CD4-positive, alpha-beta T cell treated with Interleukin-17A for 4 hours (primary cell): ENCODE measurements around the gene RDH5.

Experiments
- DNase-seq: peaks from one replicate; pipeline ENCODE4 v3.0.0-alpha.2; 2020; ENCODE audit warnings: mixed read lengths

The RDH5 gene

GRCh38 chr12:55696796-55697462, 23.3 kb upstream of the RDH5 start:
- DNase-seq: no peak

GRCh38 chr12:55697686-55698085, 22.5 kb upstream of the RDH5 start:
- DNase-seq: no peak

DNA sequence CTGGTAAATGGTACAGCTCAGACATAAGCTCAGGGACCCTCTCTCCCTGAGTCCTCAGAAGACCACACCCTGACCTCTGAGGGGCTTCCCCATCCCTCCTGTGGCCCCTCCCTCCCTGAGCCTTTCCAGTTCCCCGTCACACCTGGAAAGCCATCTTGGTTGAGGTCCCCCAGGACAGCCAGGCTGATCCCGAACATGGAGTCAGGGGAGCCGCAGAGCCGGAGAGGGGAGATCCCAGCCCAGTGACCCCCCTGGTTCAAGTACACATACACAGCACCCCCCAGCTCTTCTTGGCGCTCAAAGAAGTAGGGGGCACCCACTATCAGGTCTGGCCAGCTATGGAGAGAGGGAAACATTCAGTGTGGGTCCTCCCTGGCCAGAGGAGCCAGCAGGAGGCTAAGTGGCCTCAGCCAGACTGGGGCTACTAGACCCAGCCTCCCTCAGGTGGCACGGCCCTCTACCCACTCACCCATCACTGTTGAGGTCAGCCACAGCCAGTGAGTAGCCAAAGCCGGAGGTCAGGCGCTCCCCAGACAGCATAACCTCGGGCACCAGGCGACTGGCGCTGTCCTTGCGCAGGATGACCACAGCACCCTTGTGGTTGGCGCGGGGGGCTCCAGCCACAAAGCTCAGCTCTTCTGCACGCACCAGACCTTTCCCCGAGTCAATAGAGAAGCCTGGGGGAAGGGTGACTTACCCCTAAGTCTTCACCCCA, 21.8 kb upstream of the RDH5 start:
- DNase-seq: no peak

DNA sequence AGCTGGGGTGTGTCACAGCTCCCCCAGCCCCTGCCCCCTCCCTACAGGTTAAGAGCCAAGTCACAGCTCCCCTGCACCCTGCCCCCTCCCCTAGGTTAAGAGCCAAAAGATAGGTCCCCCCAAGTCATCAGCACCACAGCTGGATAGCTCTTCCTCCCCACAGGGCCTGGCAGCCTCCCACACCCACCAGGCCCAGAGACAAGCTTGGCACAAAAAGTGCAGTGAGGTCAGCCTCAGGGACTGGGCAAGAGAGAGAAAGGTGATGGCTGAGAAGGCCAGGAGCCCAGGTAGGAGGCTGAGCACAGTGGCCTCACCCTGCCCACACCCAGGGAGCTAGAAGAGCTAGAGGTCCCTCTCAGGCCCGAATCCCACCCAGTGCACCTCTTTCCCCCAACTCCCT, 21.2 kb upstream of the RDH5 start:
- no peak for DNase-seq

DNA sequence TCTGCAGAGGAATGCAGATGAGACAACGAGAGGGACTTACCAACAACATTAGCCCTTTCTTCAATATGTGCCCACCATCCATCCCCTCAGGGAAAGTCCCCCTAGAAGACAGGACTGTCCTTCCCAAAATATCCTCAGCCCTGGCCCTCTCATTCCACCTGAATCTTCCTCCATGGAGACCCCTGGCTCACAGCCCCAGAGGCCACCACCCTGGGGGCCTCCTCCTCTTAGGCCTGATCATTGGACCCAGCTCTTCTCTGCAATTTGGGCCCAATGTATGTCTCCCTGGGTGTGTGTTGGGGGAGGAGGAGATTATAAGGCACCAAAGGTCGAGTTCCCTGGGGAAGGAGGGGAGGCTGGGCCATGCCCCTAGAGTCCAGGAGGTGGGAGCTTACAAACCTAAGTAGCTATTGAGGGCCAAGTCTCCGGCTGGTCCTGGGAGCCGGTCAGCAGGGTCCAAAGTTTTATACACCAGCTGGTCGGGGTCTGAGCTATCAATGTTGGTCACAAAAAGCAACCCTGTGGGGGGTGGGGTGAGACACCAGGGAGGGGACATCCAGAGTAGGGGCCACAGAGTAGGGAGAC, 20.6 kb upstream of the RDH5 start:
- DNase-seq: no peak

GRCh38 chr12:55700255-55701018, 19.8 kb upstream of the RDH5 start:
- no peak for DNase-seq

DNA sequence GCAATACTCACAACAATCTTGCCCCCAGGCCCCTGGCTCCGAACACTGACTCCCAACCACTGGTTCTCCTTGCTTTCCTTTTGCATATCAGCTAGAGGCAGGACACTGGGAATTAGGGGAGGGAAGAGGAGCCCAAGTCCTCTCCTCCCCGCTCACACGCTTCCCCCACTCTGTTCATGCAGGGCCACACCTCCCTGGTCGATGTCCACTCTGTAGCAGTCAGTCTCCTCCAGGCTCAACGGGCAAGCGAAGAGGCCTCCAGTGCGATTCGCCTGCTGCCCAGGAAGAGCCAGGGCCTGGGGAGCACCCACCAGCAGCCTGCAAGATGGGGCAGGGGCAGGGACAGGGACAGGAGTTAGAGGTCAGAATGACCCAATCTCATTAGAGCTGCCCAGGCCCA, 17.3 kb upstream of the RDH5 start:
- DNase-seq: no peak

DNA sequence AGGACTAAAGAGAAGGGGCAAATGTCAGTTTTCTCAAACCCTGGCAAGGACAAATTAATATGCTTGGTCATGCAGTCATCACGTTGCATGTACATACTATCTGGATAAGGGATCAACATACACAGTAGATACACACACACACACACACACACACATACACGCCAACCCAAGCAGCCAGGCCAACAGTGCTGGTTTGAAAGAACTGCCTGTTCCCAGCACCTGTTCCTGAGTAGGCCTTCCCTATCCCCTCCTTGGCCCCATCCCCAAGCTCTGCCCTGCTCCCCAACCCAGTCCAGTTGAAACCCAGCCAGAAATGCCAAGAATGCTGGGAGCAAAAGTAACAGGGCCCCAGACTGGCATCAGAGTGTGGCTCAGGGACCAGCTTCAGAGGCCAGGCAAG, 16.9 kb upstream of the RDH5 start:
- no peak for DNase-seq

DNA sequence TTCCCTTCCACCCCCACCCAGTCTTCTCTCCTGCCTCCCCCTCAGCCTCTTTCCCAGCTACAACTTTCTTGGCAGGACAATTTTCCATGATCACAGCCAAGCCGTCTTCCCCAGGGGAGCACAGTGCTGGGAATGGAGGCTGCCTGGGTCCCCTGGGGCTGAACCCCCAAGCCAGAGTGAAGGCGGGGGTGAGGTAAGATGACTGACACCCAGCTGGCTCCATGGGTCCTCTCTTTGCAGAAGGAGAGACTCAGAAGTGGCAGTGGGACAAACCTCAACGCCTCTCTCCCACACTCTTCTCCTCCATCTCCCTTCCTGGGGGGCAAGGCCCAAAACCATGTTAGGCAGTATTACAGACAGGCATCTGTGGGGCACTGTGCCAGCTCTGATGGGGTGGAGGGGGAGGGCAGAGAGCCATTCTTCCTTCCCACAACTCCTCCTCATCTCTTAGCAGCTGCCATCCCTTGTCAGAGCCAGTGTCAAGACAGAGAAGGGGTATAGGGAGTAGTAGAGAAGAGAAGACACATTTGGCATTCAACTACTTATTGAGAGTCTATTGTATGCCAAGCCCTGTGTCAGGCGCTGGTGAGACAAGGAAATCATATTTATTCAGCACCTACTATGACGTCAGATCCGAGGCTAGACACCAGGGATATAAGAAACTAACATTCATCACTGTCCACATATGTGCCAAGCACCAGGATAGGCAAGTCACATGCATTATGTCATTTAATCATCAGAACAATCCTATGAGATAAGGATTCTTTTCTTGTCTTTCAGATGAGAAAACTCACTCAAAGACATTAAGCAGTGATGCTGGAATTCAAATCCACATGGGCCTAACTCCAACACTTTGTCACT, 16.1 kb upstream of the RDH5 start:
- no peak for DNase-seq

- DNase-seq: no peak
Observed at GRCh38 chr12:55704824-55705718, 15.1 kb upstream of the RDH5 start.

DNA sequence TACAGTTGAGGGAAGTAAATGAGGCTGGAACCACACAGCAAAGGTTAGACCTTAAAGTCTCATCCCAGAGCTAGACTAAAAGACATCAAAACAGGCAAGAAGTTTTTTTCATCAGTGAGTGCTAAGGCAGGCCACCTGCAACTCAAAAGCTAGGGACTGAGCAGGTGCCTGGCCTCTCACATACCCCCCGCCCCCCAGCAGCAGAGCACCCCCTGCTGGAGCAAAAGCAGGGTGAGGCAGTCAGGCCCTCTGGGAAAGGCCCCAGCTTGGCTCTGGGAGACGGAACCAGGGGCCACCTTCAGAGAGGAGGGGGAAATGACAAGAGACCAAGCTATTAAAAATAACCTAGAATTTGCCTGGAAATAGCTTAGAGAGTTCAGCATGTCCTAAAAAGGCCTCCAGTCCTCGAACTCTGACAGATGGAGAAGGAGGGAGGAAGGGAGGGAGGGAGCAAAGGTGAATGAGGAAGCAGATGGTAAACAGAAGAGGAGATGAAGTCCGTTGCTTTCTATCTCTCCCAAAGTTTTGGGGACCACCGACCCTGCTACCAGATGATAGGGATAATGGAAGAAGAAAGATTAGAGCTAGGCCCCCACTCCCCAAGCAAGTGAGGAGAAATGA, 14.3 kb upstream of the RDH5 start:
- peak; percentile 23 for DNase-seq

DNA sequence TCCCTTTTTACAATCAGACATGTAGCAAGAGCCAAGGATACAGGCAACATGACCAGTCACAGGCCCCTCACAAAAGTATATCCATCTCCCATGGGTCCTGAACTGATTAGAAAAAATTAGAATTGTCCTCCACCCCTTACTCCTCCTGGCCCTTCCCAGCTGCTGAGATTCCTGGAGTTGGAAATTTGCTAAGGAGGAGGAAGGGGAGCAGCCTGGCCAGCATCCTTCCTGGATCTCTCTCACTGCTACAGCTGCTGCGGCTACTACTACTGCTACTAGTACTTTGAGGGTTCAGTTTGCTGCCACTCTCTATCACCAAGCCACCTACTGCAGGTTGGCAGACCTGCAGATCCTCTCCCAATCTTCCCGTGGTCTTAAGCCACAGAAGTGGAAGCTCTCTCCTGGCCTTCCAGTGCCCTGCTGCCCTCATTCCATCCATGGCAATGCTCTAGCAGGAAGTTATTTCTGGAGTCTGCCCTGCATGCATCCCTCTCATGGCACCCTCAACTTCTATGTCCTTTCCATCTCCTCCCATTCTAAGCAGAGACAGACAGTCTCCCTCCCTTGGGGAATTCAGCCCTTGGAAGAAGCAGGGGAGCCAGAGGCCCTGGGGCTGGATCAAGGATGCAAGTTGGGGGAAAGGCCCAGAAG, 13.5 kb upstream of the RDH5 start:
- no peak for DNase-seq

GRCh38 chr12:55707219-55707671, 12.9 kb upstream of the RDH5 start:
- peak; percentile 41 for DNase-seq

GRCh38 chr12:55707841-55708694, 12.1 kb upstream of the RDH5 start, which contains the start of gene ITGA7:
Gene ITGA7 (minus strand): TSS chr12:55707904. CDS start chr12:55707682, 222 bp downstream.
- peak; percentile 83 for DNase-seq

GRCh38 chr12:55708695-55709233, 11.4 kb upstream of the RDH5 start:
- DNase-seq: no peak

- DNase-seq: no peak
Observed at GRCh38 chr12:55711786-55712553, 8.2 kb upstream of the RDH5 start.

DNA sequence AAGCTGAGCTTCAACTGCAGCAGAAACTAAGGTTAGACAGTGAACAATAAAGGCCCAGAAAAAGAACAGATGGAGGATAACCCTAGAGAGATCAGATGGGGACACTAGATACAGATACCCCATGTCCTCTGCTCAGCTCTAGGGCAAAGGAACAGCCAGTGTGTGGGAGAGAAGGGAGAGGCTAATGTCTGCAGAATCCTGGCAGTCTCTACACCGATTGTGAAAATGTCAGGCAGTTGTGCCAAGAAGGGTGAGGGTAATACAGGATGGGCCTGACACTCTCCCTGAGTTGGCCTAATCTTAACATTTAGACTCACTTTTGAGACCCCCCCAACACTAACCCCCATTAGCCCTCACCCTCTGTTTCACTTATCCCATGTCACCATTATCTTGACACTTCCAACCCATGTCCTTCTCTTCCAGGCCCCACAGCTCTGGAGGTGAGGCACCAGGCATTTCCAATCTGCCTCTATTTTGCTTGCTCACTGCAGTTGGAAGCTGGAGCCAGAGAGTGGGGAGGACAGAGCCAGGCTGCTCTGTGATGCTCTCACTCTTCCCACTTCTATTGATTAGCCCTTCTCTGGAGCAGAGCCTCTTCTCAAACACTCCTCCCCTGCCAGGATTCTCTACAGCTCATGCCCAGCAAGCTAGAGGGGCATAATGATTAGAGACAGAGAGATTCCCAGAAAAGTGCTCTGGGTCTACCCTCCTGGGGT, 7.3 kb upstream of the RDH5 start:
- DNase-seq: no peak
